Neural progenitor cell (in vitro differentiated cells): Measurements from ENCODE around the gene LRRN3. TPM values are rescaled to one million over a fixed set of nuclear protein-coding genes. Genes with fewer than 3 reads are reported as not detected.

Experiments used
- DNase-seq: peaks from one replicate; pipeline ENCODE4 v3.0.0-alpha.2; 2016; ENCODE audit warnings: low spot score
- H2AFZ ChIP-seq: fragments of 200-600 bp; sonication (generic); replicated peaks from 2 replicates; pipeline ENCODE4 v1.6.1; 2016; ENCODE audit warnings: antibody characterized with exemption
- H3F3A ChIP-seq: fragments of 200-600 bp; sonication (generic); 2 replicates; pipeline ENCODE4 v1.6.1; 2016; ENCODE audit warnings: antibody characterized with exemption, low read depth
- H3K27ac ChIP-seq: fragments of 200-600 bp; sonication (generic); 2 replicates; pipeline ENCODE4 v1.5.1; 2016; ENCODE audit warnings: mild to moderate bottlenecking
- H3K27me3 ChIP-seq: fragments of 200-600 bp; sonication (generic); 2 replicates; pipeline ENCODE4 v1.6.1; 2016; ENCODE audit warnings: mild to moderate bottlenecking, moderate library complexity
- H3K36me3 ChIP-seq: fragments of 200-600 bp; sonication (generic); 2 replicates; pipeline ENCODE4 v1.5.1; 2016
- H3K4me1 ChIP-seq: fragments of 200-600 bp; sonication (generic); 2 replicates; pipeline ENCODE4 v1.6.1; 2016; ENCODE audit warnings: mixed run types
- H3K4me2 ChIP-seq: fragments of 200-600 bp; sonication (generic); 2 replicates; pipeline ENCODE4 v1.6.1; 2016
- H3K4me3 ChIP-seq: fragments of 200-600 bp; sonication (generic); 2 replicates; pipeline ENCODE4 v1.5.1; 2016
- H3K79me2 ChIP-seq: fragments of 200-600 bp; sonication (generic); 2 replicates; pipeline ENCODE4 v1.6.1; 2016; ENCODE audit warnings: low read depth
- H3K9ac ChIP-seq: fragments of 200-600 bp; sonication (generic); 2 replicates; pipeline ENCODE4 v1.6.1; 2016
- H3K9me3 ChIP-seq: fragments of 200-600 bp; sonication (generic); 2 replicates; pipeline ENCODE4 v1.5.1; 2016; ENCODE audit warnings: low read depth
- H4K20me1 ChIP-seq: fragments of 200-600 bp; sonication (generic); 2 replicates; pipeline ENCODE4 v1.6.1; 2016; ENCODE audit warnings: low read depth
- H3K27ac Mint-ChIP-seq: 3 replicates; pipeline ENCODE4 v1.8.0; 2021; ENCODE audit warnings: mixed read lengths
- H3K27me3 Mint-ChIP-seq: 2 replicates; pipeline ENCODE4 v1.8.0; 2022; ENCODE audit warnings: low read depth, mild to moderate bottlenecking, inconsistent platforms, moderate library complexity, mixed read lengths; ENCODE audit not compliant: insufficient read depth
- H3K36me3 Mint-ChIP-seq: 3 replicates; pipeline ENCODE4 v1.8.0; 2021; ENCODE audit warnings: mixed read lengths
- H3K4me1 Mint-ChIP-seq: 3 replicates; pipeline ENCODE4 v1.8.0; 2021; ENCODE audit warnings: mixed read lengths
- H3K4me3 Mint-ChIP-seq: 3 replicates; pipeline ENCODE4 v1.8.0; 2021; ENCODE audit warnings: mild to moderate bottlenecking, moderate library complexity, mixed read lengths
- H3K9me3 Mint-ChIP-seq: 3 replicates; pipeline ENCODE4 v1.8.0; 2020; ENCODE audit warnings: mixed read lengths
- CTCF ChIP-seq: fragments of 200-600 bp; sonication (generic); IDR thresholded peaks from 2 replicates; pipeline ENCODE4 v1.5.1; 2017; ENCODE audit warnings: antibody characterized with exemption, mild to moderate bottlenecking
- EZH2 ChIP-seq: fragments of 200-600 bp; sonication (generic); IDR thresholded peaks from 2 replicates; pipeline ENCODE4 v1.6.1; 2017; ENCODE audit warnings: antibody characterized with exemption, mild to moderate bottlenecking, moderate library complexity
- EZH2phosphoT487 ChIP-seq: fragments of 200-600 bp; sonication (generic); IDR thresholded peaks from 2 replicates; pipeline ENCODE4 v1.6.1; 2017; ENCODE audit warnings: antibody characterized with exemption
- total RNA-seq: library from RNA; depleted of rRNA; stranded (reverse); fragments of >200 nt; gene quantifications from 2 replicates; pipeline ENCODE4 v1.2.3, GENCODE V29; 2015; ENCODE audit warnings: low replicate concordance

The LRRN3 gene
- total RNA-seq, 1 donor from 2014 or later = 2.4 TPM

GRCh38 chr7:111086532-111086931 is 4.4 kb upstream of the LRRN3 start:
- Histone ChIP-seq H3K27ac (no peak overlapping the region), H4K20me1 (no peaks in the 10 kb centered on the region), H3K9ac (no peak overlapping the region), H2AFZ (no peak overlapping the region), H3K9me3 (no peaks in the 10 kb centered on the region), H3K79me2 (no peaks in the 10 kb centered on the region), H3K27me3 (no peaks in the 10 kb centered on the region), H3K36me3 (no peaks in the 10 kb centered on the region), H3K4me2 (no peak overlapping the region), H3K4me1 (peaks cover 24% of the 10 kb centered on the region), H3K4me3 (no peak overlapping the region), H3F3A (peaks cover 10% of the 10 kb centered on the region)
- Mint-ChIP-seq H3K4me1 (peaks cover 29% of the 10 kb centered on the region), H3K27me3 (no peaks in the 10 kb centered on the region), H3K4me3 (no peak overlapping the region), H3K27ac (no peak overlapping the region), H3K36me3 (no peaks in the 10 kb centered on the region), H3K9me3 (no peaks in the 10 kb centered on the region)
- no peak for TF ChIP-seq EZH2
- no peak for TF ChIP-seq EZH2phosphoT487
- TF ChIP-seq CTCF = no peak
- no peak for DNase-seq

GRCh38 chr7:111088328-111088727 is 2.6 kb upstream of the LRRN3 start:
- H2AFZ ChIP-seq = no peak overlapping the region
- DNase-seq = no peak
- H3K4me3 Mint-ChIP-seq = no peak overlapping the region
- H3K27me3 Mint-ChIP-seq = no peaks in the 10 kb centered on the region
- no peaks in the 10 kb centered on the region for H3K9me3 ChIP-seq
- no peaks in the 10 kb centered on the region for H3K27me3 ChIP-seq
- H4K20me1 ChIP-seq = no peaks in the 10 kb centered on the region
- H3F3A ChIP-seq = peaks cover 11% of the 10 kb centered on the region
- H3K4me3 ChIP-seq = no peak overlapping the region
- no peak overlapping the region for H3K27ac ChIP-seq
- H3K9ac ChIP-seq = no peak overlapping the region
- H3K4me2 ChIP-seq = no peak overlapping the region
- H3K27ac Mint-ChIP-seq = no peak overlapping the region
- H3K36me3 ChIP-seq = no peaks in the 10 kb centered on the region
- TF ChIP-seq EZH2 (no peak), EZH2phosphoT487 (no peak), CTCF (no peak)
- no peaks in the 10 kb centered on the region for H3K79me2 ChIP-seq
- H3K36me3 Mint-ChIP-seq = no peaks in the 10 kb centered on the region
- H3K9me3 Mint-ChIP-seq = no peaks in the 10 kb centered on the region
- peaks cover 31% of the 10 kb centered on the region for H3K4me1 ChIP-seq
- peaks cover 24% of the 10 kb centered on the region for H3K4me1 Mint-ChIP-seq

- no peaks in the 10 kb centered on the region for H3K27me3 Mint-ChIP-seq
These were observed 1.0 kb upstream of the LRRN3 start for GRCh38 chr7:111089822-111090426.

More at GRCh38 chr7:111089822-111090426, 1.0 kb upstream of the LRRN3 start:
- Mint-ChIP-seq H3K9me3 (no peaks in the 10 kb centered on the region), H3K4me1 (peaks cover 38% of the 10 kb centered on the region), H3K27ac (no peak overlapping the region), H3K36me3 (no peaks in the 10 kb centered on the region), H3K4me3 (no peak overlapping the region)
- Histone ChIP-seq H3K4me1 (peaks cover 47% of the 10 kb centered on the region), H3K27me3 (no peaks in the 10 kb centered on the region), H2AFZ (no peak overlapping the region), H3K9ac (no peak overlapping the region), H3K9me3 (no peaks in the 10 kb centered on the region), H3K4me2 (no peak overlapping the region), H4K20me1 (no peaks in the 10 kb centered on the region), H3K4me3 (no peak overlapping the region), H3F3A (peaks cover 11% of the 10 kb centered on the region), H3K79me2 (no peaks in the 10 kb centered on the region), H3K36me3 (no peaks in the 10 kb centered on the region), H3K27ac (no peak overlapping the region)
- TF ChIP-seq CTCF (peak; percentile 79), EZH2 (no peak), EZH2phosphoT487 (no peak)
- DNase-seq = peak; percentile 49
